GM12865 (cell line): ENCODE results near the gene JTB.

ENCODE experiments used
- DNase-seq: peaks from one replicate; pipeline ENCODE4 v3.0.0; 2010; ENCODE audit warnings: low read depth
- H3K4me3 ChIP-seq: 2 replicates; pipeline ENCODE4 v1.5.1; 2011; ENCODE audit warnings: mild to moderate bottlenecking, low read depth, low read length, control low read depth
- CTCF ChIP-seq: IDR thresholded peaks from 2 replicates; pipeline ENCODE4 v1.5.1; 2011; ENCODE audit warnings: low read length, control low read depth, low read depth, inconsistent platforms; ENCODE audit not compliant: insufficient read depth; ENCODE audit errors: missing control alignments

JTB gene

GRCh38 chr1:153945131-153945794 lies 32.2 kb downstream of the JTB start:
- DNase-seq: peak; percentile 87
- peak overlapping the region; percentile 95 for H3K4me3 ChIP-seq
- no peak for TF ChIP-seq CTCF

DNA sequence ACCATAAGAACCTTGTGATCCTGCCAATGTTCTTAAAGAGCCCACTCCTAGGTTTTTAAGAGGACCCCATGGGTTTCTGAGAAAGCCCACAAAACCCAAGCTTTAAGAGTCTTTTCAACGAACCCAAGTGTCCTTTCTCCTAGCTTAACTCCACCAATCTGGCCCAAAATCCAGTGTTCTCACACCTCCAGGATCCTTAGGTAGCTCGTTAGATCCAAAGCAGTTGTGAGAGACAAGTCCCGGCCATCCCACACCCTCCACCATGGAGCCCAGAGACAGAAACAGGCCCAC lies 32.7 kb downstream of the JTB start:
- H3K4me3 ChIP-seq: peak overlapping the region; percentile 95
- no peak for DNase-seq
- no peak for TF ChIP-seq CTCF

- TF ChIP-seq CTCF: no peak
- H3K4me3 ChIP-seq: peak overlapping the region; percentile 95
- no peak for DNase-seq
Observed at GRCh38 chr1:153944005-153944826, 33.3 kb downstream of the JTB start.

DNA sequence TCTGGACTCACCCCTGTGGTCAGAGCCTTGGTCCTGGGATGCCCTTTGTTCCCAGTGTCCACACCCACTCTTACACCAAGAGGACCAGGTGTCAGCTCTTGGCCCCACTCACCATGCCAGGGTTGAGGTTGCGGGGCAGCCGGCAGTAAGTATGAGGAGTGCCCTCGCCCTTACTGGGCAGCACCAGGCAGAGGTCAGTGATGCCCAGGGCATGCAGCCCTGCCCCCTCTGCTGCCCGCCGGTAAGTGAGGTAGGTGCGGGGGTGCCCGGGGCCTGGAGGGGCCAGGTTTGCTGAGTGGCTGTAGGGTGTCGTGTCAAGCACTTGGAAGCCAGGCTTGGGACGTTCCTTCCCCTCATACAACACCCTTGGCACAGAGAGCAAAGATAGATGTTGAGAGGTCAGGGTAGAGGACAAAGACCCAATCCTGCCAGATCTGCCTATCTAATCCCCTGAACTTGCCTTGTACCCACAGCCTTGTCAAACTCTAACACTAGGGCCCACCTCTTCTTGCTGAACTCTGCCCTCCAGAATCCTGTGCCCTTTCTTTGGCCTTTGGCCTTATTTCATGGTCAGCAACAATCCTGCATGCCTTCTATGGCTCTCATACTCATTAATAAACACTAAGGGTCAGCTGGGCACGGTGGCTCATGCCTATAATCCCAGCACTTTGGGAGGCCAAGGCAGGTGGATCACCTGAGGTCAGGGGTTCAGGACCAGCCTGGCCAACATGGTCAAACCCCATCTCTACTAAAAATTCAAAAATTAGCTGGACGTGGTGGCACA lies 34.5 kb downstream of the JTB start:
- DNase-seq: no peak
- TF ChIP-seq CTCF: no peak
- H3K4me3 ChIP-seq: no peak overlapping the region

GRCh38 chr1:153941826-153942725 lies 35.4 kb downstream of the JTB start:
- no peak for DNase-seq
- H3K4me3 ChIP-seq: no peak overlapping the region
- TF ChIP-seq CTCF: no peak

GRCh38 chr1:153940756-153941155 lies 36.7 kb downstream of the JTB start:
- DNase-seq: no peak
- H3K4me3 ChIP-seq: no peak overlapping the region
- no peak for TF ChIP-seq CTCF
